SK-N-SH (cell line): ENCODE data around the gene MRPS5. TPM values are rescaled to one million over a fixed set of nuclear protein-coding genes. Genes with fewer than 3 reads are reported as not detected.

Source experiments
- CTCF ChIA-PET: fragments of 300-600, 350-600 bp; formaldehyde crosslinking; extraction: SDS; loops from one replicate; lab custom pipeline; 2021; lab: Yijun Ruan, JAX
- POLR2A ChIA-PET: fragments of 350-600 bp; sonication (Branson Sonifier 250); formaldehyde crosslinking; extraction: SDS; loops from one replicate; lab custom pipeline; 2020; ENCODE audit warnings: antibody characterized with exemption, inconsistent platforms; lab: Yijun Ruan, JAX
- DNase-seq: peaks from one replicate; pipeline ENCODE4 v3.0.0; 2012
- H2AFZ ChIP-seq: fragments of 200-600 bp; sonication (generic); 2 replicates; pipeline ENCODE4 v1.8.1; 2016; ENCODE audit warnings: antibody characterized with exemption, mild to moderate bottlenecking, low read depth
- H3F3A ChIP-seq: fragments of 200-600 bp; sonication (generic); replicated peaks from 2 replicates; pipeline ENCODE3; 2016; ENCODE audit warnings: antibody characterized with exemption, mild to moderate bottlenecking; ENCODE audit not compliant: insufficient read depth
- H3K27ac ChIP-seq, 2 experiments: fragments of 200-500 bp in 1 of 2; fragments of 200-600 bp in 1 of 2; sonication (Bioruptor generic) in 1 of 2; sonication (generic), shearing (Covaris generic) in 1 of 2; 2 replicates each; pipeline versions ENCODE4 v1.5.1 to v1.6.1; 2014 to 2016; ENCODE audit warnings: low read depth in 2 of 2, inconsistent platforms in 1 of 2, low read length in 1 of 2, mild to moderate bottlenecking in 1 of 2, mixed read lengths in 1 of 2
- H3K27me3 ChIP-seq: fragments of 200-600 bp; sonication (generic), shearing (Covaris generic); 2 replicates; pipeline ENCODE4 v1.6.1; 2016; ENCODE audit warnings: mixed run types; ENCODE audit not compliant: insufficient read depth
- H3K36me3 ChIP-seq, 2 experiments: fragments of 200-500 bp in 1 of 2; fragments of 200-600 bp in 1 of 2; sonication (Bioruptor generic) in 1 of 2; sonication (generic) in 1 of 2; replicated peaks in 1 of 2; 2 replicates each; pipeline versions ENCODE3 to v1.5.1; 2014 to 2016; ENCODE audit warnings: low read length in 1 of 2, mild to moderate bottlenecking in 1 of 2; ENCODE audit not compliant: insufficient read depth in 2 of 2, control insufficient read depth in 1 of 2
- H3K4me1 ChIP-seq, 2 experiments: fragments of 200-500 bp in 1 of 2; fragments of 200-600 bp in 1 of 2; sonication (Bioruptor generic) in 1 of 2; sonication (generic), shearing (Covaris generic) in 1 of 2; 2 replicates each; pipeline versions ENCODE4 v1.5.1 to v1.6.1; 2014 to 2016; ENCODE audit warnings: low read depth in 1 of 2, low read length in 1 of 2, mixed run types in 1 of 2; ENCODE audit not compliant: insufficient read depth in 2 of 2, control insufficient read depth in 1 of 2
- H3K4me2 ChIP-seq: fragments of 200-600 bp; sonication (generic), shearing (Covaris generic); 2 replicates; pipeline ENCODE4 v1.6.1; 2017; ENCODE audit warnings: mixed run types
- H3K4me3 ChIP-seq, 2 experiments: fragments of 200-500 bp in 1 of 2; fragments of 200-600 bp in 1 of 2; sonication (Bioruptor generic) in 1 of 2; sonication (generic), shearing (Covaris generic) in 1 of 2; 2 replicates each; pipeline versions ENCODE4 v1.5.1 to v1.8.1; 2014 to 2016; ENCODE audit warnings: low read depth in 2 of 2, inconsistent platforms in 1 of 2, low read length in 1 of 2, mild to moderate bottlenecking in 1 of 2, mixed read lengths in 1 of 2, moderate library complexity in 1 of 2
- H3K79me2 ChIP-seq: fragments of 200-600 bp; sonication (generic); 2 replicates; pipeline ENCODE4 v1.8.1; 2017; ENCODE audit warnings: mild to moderate bottlenecking; ENCODE audit not compliant: insufficient read depth
- H3K9ac ChIP-seq: fragments of 200-600 bp; sonication (generic); 2 replicates; pipeline ENCODE4 v1.6.1; 2017; ENCODE audit warnings: mixed run types
- H3K9me2 ChIP-seq: fragments of 200-600 bp; sonication (generic); 2 replicates; pipeline ENCODE4 v1.6.1; 2017; ENCODE audit warnings: mixed run types
- H3K9me3 ChIP-seq: fragments of 200-600 bp; sonication (generic); 2 replicates; pipeline ENCODE4 v1.6.1; 2017; ENCODE audit warnings: mixed run types, mild to moderate bottlenecking, moderate library complexity
- H4K20me1 ChIP-seq: fragments of 200-600 bp; sonication (generic); 2 replicates; pipeline ENCODE4 v1.6.1; 2017; ENCODE audit warnings: mild to moderate bottlenecking, mixed run types; ENCODE audit not compliant: insufficient read depth
- EP300 ChIP-seq, 2 experiments: IDR thresholded peaks; 2 replicates each; pipeline versions ENCODE4 v1.4.0 to v1.6.1; 2012; ENCODE audit warnings: borderline replicate concordance in 1 of 2, low read depth in 1 of 2, low read length in 1 of 2
- FOSL2 ChIP-seq: IDR thresholded peaks from 2 replicates; pipeline ENCODE4 v1.4.0; 2012; ENCODE audit warnings: low read depth, mild to moderate bottlenecking, moderate library complexity, borderline replicate concordance
- GABPA ChIP-seq: IDR thresholded peaks from 2 replicates; pipeline ENCODE4 v1.4.0; 2012; ENCODE audit warnings: low read depth, mild to moderate bottlenecking
- IRF3 ChIP-seq: fragments of 150-350 bp; IDR thresholded peaks from 2 replicates; pipeline ENCODE4 v1.6.1; 2016; ENCODE audit warnings: mild to moderate bottlenecking, low read depth, low read length
- JUND ChIP-seq: IDR thresholded peaks from 2 replicates; pipeline ENCODE4 v1.4.0; 2012
- NRF1 ChIP-seq: IDR thresholded peaks from 2 replicates; pipeline ENCODE4 v1.6.1; 2012; ENCODE audit warnings: low read depth, mild to moderate bottlenecking, low read length
- RAD21 ChIP-seq: IDR thresholded peaks from 2 replicates; pipeline ENCODE4 v1.6.1; 2012; ENCODE audit warnings: mild to moderate bottlenecking, low read length
- REST ChIP-seq: IDR thresholded peaks from 2 replicates; pipeline ENCODE4 v1.6.1; 2012; ENCODE audit warnings: mild to moderate bottlenecking, low read depth, low read length, moderate library complexity
- RXRA ChIP-seq: IDR thresholded peaks from 2 replicates; pipeline ENCODE4 v1.4.0; 2012; ENCODE audit warnings: low read depth, mild to moderate bottlenecking, borderline replicate concordance
- SMC3 ChIP-seq: IDR thresholded peaks from 2 replicates; pipeline ENCODE4 v1.6.1; 2012; ENCODE audit warnings: low read depth, low read length, improper control_type of control experiment
- USF2 ChIP-seq: fragments of 150-350 bp; IDR thresholded peaks from 2 replicates; pipeline ENCODE4 v1.6.1; 2017; ENCODE audit warnings: antibody characterized with exemption, low read length, low read depth, borderline replicate concordance
- ZBTB33 ChIP-seq: IDR thresholded peaks from 2 replicates; pipeline ENCODE4 v1.4.0; 2012; ENCODE audit warnings: low read depth, borderline replicate concordance
- WGBS: methylation state at CpG from one replicate; pipeline ENCODE4 v1.1.6; 2017; ENCODE audit warnings: low lambda C conversion rate; 5-methylcytosine and 5-hydroxymethylcytosine counted together
- polyA plus RNA-seq, 3 experiments: library from polyadenylated mRNA; depleted of rRNA; stranded (reverse); fragments of >200 nt; gene quantifications; 2 replicates each; pipeline ENCODE4 v1.2.3, GENCODE V29; 2012
- TF ChIP-seq, protein P1 (sequence below): IDR thresholded peaks from 2 replicates; pipeline ENCODE4; 2012
- TF ChIP-seq, protein P2 (sequence below): fragments of 200-600 bp; sonication (generic); IDR thresholded peaks from 2 replicates; pipeline ENCODE4 v1.6.1; 2017; ENCODE audit warnings: antibody characterized with exemption, mild to moderate bottlenecking, moderate library complexity

The MRPS5 gene
- polyA plus RNA-seq, 1 of the 3 experiments (the other 2 are of a cell fraction), result 32.8 TPM

GRCh38 chr2:95063086-95063958 lies 58.3 kb downstream of the MRPS5 start:
- TF ChIP-seq EP300 (IDR thresholded peaks at IDR 0.05; ENCODE audit: borderline replicate concordance in 1 of 2, low read depth in 1 of 2, low read length in 1 of 2) (no peak), REST (no peak), RAD21 (no peak), GABPA (no peak), JUND (no peak), RXRA (no peak), USF2 (no peak), SMC3 (no peak), IRF3 (no peak), FOSL2 (no peak), NRF1 (no peak), ZBTB33 (no peak)
- TF ChIP-seq, protein P1, sequence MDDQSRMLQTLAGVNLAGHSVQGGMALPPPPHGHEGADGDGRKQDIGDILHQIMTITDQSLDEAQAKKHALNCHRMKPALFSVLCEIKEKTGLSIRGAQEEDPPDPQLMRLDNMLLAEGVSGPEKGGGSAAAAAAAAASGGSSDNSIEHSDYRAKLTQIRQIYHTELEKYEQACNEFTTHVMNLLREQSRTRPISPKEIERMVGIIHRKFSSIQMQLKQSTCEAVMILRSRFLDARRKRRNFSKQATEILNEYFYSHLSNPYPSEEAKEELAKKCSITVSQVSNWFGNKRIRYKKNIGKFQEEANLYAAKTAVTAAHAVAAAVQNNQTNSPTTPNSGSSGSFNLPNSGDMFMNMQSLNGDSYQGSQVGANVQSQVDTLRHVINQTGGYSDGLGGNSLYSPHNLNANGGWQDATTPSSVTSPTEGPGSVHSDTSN, result no peak
- TF ChIP-seq, protein P2, sequence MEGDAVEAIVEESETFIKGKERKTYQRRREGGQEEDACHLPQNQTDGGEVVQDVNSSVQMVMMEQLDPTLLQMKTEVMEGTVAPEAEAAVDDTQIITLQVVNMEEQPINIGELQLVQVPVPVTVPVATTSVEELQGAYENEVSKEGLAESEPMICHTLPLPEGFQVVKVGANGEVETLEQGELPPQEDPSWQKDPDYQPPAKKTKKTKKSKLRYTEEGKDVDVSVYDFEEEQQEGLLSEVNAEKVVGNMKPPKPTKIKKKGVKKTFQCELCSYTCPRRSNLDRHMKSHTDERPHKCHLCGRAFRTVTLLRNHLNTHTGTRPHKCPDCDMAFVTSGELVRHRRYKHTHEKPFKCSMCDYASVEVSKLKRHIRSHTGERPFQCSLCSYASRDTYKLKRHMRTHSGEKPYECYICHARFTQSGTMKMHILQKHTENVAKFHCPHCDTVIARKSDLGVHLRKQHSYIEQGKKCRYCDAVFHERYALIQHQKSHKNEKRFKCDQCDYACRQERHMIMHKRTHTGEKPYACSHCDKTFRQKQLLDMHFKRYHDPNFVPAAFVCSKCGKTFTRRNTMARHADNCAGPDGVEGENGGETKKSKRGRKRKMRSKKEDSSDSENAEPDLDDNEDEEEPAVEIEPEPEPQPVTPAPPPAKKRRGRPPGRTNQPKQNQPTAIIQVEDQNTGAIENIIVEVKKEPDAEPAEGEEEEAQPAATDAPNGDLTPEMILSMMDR, result no peak
- Histone ChIP-seq H3K9me2 (no peaks in the 10 kb centered on the region), H3K27me3 (peaks cover 65% of the 10 kb centered on the region; the same call in 1 of the 2 replicates), H3K4me2 (no peak overlapping the region), H3K36me3 (no peaks in the 10 kb centered on the region), H3K4me3 (no peak overlapping the region), H3K79me2 (no peaks in the 10 kb centered on the region), H3K9ac (no peak overlapping the region), H4K20me1 (no peaks in the 10 kb centered on the region), H3F3A (no peaks in the 10 kb centered on the region), H3K9me3 (no peaks in the 10 kb centered on the region), H2AFZ (no peak overlapping the region), H3K27ac (no peak overlapping the region), H3K4me1 (no peaks in the 10 kb centered on the region)
- WGBS, result 25% methylated on average over 12 of the region's 12 CpGs
- POLR2A ChIA-PET, result no interaction called here
- CTCF ChIA-PET, result interaction anchor here (0.8 to 2.3 kb wide), 4 partner anchors 13 to 58 kb away, joined by 3 to 13 read pairs (median 7); partner anchors contain the start of gene MRPS5
- DNase-seq, result no peak
